Kidney tubule cell (primary cell): Measurements from ENCODE around the gene FAM151A.
A peak's percentile ranks its signal among the peaks of the same experiment; 100 is the strongest.
"Not testable (repeated sequence)": the region's sequence is repeated elsewhere in the genome, so short reads cannot be mapped to it uniquely, and the experiment has no call there.

ENCODE experiments used
- DNase-seq: peaks from one replicate; pipeline ENCODE4 v3.0.0-alpha.2; 2018; ENCODE audit warnings: low spot score

The FAM151A gene

DNA sequence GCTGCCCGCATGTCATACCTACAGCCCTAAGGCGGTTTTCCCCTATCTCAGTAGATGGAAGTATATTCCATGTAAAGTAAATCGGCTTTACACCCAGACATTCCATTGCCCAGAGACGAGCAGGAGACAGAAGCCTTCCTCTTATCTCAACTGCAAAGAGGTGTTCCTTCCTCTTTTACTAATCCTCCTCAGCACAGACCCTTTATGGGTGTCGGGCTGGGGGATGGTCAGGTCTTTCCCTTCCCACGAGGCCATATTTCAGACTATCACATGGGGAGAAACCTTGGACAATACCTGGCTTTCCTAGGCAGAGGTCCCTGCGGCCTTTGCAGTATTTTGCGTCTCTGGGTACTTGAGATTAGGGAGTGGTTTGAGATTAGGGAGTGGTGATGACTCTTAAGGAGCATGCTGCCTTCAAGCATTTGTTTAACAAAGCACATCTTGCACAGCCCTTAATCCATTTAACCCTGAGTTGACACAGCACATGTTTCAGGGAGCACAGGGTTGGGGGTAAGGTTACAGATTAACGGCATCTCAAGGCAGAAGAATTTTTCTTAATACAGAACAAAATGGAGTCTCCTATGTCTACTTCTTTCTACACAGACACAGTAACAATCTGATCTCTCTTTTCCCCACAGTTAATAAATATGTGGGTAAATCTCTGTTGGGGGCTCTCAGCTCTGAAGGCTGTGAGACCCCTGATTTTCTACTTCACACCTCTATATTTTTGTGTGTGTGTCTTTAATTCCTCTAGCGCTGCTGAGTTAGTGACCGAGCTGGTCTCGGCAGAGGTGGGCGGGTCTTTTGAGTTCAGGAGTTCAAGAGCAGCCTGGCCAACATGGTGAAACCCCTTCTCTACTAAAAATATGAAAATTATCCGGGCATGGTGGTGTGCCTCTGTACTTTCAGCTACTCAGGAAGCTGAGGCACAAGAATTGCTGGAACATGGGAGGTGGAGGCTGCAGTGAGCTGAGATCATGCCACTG lies 13.4 kb upstream of the FAM151A start:
- DNase-seq = not testable (repeated sequence)

DNA sequence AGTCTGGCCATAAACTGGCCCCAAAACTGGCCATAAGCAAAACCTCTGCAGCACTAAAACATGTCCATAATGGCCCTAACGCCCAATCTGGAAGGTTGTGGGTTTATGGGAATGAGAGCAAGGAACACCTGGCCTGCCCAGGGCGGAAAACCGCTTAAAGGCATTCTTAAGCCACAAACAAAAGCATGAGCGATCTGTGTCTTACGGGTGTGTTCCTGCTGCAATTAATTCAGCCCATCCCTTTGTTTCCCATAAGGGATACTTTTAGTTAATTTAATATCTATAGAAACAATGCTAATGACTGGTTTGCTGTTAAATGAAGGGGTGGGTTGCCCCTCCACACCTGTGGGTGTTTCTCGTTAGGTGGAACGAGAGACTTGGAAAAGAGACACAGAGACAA lies 12.5 kb upstream of the FAM151A start:
- DNase-seq = not testable (repeated sequence)

DNA sequence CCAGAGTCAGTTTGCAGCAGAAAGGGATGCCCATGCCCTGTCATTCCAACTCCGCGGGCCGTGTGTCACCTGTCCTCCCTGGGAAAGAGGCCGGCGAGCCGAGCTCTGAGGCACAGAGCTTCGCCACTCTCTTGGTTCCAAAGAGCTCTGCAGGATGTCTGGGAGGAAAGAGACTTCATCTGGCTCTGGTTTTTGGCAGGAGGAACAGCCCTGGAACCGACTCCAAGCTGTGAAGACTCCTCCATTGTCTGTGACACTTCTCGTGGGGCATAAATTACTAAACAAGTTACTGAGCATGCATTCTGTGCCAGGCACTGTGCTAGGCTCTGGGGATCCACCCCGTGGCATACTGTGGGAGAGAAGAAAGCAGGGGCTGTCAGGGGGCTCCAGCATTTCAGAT lies 3.9 kb upstream of the FAM151A start:
- no peak for DNase-seq

DNA sequence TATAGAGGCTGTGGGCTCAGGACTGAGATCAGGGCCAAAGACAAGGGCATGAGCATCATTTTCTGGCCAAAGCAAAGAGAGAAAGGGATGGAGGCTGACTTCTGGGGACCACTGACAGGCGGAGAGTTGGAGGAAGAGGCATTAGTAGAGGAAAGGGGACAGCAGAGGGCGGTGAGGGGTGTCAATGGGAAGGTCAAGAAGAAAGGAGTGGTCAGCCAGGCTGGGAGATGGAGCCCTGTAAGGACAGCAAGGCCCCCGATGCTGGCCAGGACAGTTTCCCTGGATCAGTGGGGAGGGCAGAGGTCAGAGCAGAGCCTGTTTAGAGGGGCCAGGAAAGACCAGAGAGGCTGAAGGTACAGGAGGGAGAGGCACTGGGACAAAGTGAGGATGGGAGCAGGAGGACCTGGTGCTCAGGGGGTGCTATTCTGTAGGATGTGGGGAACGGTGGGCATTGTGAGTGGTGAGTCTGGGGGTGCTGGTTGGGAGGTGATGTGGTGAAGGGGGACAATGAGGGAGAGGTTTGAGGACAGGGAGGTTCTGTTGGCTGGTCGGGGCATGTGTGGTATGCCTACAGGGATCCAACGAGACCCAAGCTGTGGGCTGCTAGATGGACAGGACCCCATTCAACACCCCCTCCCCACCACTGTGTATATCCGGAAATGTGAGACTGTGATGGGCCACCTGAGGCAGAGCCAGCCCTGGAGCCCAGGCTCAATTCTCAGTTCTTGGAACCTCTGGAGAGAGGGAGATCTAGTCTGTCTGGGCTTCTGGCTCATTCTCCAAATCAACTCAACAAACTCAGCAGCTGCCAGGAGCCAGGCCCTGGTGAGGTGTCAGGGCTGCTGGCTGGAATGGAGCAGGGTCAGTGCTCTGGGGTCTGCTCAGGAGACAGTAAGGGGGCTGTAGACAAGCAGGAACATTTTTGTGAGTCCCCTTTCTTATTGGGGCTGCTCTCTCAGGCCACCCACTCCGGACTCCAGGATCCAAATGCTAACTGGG lies 1.4 kb upstream of the FAM151A start:
- DNase-seq = no peak

DNA sequence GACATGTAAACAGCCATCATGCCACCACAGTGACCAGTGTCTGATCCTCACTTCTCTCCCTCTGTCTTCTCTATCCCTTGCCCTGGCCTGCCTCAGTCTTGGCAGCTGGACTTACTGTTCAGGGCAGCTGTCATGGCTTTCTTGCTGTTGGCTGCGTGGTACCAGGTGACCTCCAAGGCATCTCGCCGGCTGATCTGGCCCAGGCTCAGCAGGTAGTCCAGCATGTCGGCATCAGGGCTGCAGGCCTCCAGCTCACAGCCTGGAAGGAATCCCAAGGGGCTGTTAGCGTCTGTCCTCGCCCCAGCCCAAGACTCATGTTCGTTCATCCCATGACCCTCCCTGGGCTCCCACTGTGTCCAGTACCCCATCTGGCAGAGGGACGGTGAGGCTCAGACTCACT lies 3.6 kb downstream of the FAM151A start:
- no peak for DNase-seq

DNA sequence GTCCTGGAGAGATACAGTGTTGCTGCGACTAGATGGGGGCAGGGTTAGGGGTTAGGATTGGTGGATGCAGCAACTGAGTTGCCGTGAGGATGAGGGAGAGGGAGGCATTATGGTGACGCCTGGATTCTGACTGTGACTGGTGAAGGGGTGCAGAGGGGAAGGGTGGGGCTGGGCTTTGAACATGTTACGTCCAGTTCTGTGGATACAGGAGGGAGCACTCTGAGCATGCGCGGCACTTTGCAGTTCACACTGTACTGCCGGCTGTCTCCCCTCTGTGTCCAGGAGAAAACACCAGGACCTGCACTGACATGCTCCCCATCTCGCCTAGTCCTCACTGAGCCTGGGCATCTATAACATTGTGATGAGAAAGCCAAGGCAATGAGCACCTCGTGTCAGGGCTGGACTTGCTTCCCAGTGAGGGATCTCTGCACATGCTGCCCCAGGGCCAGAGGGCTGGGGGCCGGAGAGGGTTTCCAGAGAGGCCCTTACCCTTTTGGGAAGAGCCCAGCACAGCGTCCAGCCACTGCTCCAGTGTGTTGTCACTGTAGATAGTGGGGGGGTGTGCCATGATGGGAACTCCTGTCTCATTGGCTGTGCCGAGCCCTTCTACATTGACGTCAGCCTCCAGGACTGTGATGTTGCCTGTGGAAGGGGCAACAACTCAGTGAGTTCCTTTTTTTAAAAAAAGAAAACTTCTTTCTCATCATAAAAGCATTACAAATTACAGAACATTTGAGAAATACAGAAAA lies 7.6 kb downstream of the FAM151A start:
- no peak for DNase-seq

DNA sequence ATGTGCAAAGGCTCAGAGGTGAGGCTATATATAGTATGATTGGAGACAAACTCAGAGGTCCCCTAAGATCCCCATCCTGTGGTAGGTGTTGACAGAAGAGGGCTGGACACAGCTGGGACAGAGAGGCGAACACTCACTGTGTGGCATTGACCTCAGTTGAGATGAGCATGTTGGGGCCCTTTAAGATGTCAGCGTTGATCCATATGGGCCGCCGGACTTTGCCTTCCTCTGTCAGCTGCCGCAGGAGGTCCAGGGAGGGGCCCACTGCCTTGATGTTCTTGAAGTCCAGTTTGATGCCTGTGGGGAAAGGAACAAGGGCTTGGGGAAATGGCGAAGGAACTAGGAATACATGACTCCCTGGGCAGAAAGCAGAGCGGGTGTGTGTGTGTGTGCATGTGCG lies 8.8 kb downstream of the FAM151A start:
- no peak for DNase-seq

DNA sequence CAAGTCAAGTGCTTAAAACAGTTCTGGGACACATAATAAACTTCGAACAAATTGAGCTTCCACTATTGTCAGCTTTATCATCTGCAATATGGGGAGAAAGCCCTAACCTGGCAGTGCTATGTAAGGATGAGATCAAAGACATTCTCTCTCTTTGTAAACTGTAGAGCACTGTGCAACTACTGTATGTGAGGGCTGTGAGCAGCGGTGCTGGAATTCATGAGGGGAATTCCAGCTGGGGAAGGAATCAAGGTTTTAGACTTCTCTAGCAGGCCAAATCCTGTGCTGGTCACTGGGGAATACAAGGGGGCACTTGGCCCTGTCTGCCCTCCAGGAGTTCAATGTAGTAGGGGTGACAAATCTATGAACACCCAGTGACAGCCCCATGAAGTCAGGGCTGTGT lies 9.3 kb downstream of the FAM151A start:
- DNase-seq = peak; percentile 51

DNA sequence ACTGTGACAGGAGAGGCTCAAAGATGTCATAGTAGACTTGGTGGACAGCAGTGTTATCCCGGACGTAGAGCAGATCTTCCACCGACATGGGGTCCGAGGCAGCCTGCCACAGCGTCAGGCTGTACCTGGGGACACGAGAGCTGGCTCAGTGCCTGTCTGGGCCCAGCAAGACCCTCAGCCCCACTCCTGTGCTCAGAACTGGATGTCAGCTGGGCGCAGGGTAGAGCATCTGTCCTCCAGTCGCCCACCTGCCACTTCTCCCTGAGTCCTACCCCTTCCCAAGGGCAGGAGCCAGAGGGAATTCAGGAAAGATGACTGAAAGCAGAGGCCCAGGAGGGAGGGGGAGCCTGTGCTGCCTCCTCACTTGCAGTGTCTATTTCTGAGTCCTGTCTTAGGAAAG lies 11.7 kb downstream of the FAM151A start:
- no peak for DNase-seq

DNA sequence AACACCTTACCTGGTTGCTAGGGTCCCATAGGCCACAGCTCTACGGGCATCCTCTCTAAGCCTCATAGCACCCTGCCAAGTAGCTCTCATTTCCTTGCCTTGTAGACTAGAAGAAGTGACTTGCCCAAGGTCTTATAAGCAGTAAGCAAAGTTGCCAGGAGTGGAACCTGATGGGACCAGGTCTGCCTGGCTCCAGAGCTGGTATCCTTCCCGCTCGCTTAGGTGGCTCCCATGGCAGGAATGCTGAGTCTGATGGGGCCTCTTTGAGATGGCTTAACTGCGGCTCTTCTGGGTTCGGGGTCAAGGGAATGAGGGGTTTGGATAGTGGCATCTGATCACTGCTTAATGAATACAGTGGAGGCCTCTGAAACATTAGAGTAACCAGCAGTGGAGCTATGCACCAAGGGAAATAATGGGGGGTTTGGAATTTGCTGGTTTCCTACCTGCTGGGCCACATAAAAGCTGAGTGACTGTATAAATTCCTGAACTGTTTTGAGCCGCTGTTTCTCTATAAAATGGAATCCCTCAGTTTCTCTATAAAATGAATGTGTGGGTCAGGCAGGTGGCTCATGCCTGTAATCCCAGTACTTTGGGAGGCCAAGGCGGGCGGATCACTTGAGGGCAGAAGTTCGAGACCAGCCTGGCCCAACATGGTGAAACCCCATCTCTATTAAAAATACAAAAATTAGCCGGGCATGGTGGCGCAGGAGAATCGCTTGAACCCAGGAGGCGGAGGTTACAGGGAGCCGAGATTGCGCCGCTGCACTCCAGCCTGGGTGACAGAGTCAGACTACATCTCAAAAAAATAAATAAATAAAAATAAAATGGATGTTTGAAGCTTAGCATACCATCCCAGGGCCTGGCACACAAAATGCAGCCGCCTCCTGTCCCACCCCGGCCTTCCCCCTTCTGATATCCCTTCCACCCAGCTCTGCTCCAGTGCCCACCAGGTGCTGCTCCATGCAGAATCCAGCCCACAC lies 12.4 kb downstream of the FAM151A start:
- no peak for DNase-seq

DNA sequence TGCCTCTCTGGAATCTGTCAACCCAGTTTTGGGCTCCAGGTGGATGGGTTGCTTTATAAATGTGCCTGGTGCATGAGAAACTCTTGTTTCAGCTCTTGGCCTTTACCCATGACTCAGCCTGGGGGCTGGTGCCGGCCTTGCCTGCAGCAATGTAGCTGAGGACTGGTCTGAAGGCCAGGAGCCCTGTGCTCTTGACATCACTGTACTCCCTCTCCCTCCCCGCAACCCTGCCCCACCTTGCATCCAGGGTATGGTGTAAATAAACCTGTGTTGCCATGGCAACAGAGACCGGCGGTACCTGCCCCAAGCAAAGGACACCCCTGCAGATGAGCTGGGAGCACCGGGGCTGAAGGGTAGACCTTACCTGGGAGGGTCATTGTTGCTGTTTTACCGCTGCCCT lies 13.3 kb downstream of the FAM151A start:
- DNase-seq = peak; percentile 16

DNA sequence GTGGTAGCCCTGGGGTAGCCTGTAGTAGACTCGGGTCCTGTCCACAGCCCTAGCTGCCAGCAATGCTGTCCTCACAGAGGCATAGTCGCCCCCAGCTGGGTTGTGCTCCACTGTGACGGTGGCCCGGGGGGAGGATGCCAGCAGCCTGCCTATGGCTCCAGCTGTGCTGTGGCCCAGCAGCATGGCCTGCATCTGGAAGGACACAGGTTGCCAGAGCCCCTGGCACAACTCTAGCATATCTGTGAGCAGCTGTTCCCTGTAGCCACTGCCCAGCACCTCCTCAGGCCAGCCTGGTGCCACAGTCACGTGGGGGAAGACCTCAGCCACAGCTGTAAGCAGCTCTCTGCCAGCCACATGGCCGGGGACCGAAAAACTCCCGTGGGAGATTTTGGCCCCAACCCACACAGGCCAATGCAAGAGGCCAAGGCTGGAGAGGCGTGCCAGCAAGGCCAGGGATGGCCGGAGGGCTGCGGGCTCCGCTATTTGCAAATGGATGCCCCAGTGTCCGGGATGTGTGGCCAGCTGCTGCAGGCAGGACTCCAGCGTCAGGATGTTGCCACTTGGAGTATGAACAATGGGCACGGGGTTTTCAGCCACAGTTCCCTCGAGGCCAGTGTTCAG lies 13.9 kb downstream of the FAM151A start:
- DNase-seq = no peak

DNA sequence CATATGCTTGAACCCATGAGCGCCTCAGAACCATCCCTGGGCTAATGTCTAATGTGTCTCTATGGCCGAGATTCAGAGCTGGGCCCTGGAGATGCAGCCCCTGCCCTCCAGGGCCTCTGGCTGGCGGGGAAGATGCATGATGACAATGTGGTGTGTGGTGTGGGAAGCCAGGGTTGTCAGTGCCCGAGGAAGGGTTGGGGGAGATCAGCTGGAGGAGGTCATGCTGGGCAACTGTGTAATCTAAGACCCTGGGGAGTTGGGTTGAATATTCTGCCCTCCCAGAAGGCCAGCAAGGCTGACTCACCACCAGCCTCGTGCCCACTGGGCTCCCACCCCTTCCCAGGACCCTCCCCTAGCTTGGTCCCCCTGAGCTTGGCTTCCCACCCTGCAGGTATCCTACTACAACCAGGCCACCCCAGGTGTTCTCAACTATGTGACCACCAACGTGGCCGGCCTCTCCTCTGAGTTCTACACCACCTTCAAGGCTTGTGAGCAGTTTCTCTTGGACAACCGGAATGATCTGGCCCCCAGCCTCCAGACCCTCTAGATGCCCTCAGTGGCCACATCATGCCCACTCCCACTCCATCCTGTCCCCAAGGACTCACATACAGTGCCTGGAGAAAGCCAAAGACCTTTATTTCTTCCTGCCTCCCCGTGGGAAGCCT lies 14.6 kb downstream of the FAM151A start:
- no peak for DNase-seq

DNA sequence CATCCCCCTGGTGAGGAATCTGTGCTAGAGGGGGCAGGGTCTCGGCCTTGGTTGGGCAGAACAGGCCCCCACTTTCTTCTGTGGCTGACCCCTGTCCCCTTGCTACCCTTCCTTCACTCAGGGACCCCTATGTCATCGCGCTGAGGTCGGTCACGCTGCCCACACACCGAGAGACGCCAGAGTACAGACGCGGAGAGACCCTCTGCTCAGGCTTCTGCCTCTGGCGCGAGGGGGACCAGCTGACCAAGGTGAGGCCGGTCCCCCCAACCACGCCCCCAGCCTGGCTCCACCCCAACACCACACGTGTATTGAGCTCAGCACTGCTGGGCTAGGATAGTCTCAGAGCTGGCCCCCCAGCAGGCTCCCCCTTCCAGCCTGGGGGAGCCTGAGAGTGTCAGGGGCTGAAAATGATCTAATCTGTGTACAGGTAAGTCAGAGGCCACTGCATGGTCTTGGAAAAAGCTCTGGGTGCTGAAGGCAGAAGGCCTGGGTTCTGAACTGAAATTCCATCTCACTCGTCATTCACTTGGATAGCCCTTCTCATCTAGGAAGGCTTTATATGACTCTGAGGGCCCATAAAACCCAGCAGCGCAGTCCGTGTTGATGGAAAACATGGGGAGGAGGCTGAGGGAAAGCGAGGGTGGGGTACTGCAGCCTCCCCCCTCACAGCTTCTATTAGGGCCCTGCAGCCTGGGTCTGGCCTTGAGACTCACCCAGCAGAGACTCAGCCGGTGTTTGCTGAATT lies 15.3 kb downstream of the FAM151A start:
- DNase-seq = no peak

DNA sequence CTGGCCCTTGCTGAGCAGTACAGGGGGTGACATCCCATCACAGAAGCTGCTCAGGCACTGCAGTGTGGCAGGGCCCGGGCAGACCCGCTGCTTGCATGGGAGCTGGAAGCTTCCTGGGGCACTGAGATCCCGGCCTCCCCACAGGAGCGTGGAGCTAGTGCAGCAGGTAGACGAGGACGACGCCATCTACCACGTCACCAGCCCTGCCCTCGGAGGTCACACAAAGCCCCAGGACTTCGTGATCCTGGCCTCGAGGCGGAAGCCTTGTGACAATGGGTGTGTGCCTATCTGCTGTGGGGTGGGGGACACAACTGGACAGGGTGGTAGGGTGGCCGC lies 16.4 kb downstream of the FAM151A start:
- DNase-seq = no peak

DNA sequence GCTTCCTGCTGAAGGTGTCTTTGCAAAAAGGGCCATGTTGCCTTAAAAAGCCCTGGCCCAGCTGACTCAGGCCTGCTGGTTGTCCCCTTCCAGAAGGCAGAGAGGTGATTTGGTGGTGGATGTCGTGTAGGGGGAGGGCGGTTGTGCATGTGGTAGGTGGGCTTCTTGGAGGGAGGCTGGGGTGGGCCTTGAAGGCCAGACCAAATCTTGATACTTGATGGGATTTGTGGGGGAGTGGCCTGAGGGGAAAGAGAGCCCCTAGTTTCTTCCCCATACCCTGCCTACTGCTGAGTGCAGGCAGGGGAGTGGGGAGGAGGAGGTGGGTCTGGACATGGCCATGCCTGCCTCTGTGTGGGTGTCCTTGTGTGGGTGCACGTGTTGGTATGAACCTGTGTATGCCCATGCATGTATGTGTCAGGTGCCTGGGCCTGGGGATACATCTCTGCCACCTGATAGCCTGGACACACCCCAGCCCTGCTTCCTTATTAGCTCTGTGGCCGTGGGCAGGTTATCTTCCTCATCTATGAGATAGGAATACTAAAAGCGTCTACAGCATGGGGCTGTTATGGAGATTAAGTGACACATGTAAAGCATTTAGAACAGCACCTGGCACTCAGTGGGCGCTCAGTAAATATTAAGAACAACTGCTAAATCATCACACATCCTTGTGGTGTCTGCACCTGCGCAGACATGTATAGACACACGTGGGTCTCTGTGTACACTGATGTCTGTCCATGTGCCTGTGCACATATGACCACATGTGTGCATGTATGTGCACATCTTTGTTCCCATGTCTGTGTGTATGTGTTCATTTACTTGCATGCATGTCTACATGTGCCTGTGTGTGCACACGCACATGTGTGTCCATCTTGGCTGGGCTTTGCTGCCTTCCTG lies 17.0 kb downstream of the FAM151A start:
- no peak for DNase-seq

DNA sequence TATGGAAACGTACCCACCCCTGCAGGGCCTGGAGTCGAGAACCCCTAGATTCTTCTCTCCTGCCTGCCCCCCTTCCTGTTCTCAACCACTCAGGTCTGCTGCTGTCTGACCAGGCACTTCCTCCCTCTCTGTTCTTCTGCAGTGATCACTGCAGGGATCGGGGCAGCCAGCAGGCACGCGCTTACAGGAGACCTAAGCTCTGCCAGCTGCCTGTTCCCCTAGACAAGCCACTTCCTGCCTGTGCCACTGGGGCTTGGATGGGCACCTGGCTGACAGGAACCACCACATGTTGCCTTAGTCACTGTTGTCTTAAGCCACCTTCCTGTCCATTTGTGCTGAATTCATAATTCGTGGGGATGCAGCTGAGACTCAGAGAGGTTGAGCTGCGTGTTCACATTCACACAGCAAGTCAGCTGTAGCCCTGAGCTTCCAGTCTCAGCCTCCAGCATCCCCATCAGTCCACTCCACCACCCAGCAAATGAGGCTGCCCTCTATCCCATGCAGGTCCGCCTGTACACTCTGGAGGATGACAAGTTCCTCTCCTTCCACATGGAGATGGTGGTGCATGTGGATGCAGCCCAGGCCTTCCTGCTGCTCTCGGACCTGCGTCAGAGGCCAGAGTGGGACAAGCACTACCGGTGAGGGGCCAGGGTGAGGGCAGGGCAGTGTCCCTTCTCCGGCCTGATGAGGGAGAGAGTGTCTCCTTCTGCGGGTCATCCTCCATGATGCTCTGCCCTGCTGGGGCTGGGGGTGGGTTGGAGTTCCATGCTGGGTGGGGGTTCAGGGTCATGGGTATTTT lies 18.6 kb downstream of the FAM151A start:
- DNase-seq = peak; percentile 52
